ENCODE measurements around the gene NXN.
"Not testable (repeated sequence)": the region's sequence is repeated elsewhere in the genome, so short reads cannot be mapped to it uniquely, and the experiment has no call there.

The NXN gene

DNA sequence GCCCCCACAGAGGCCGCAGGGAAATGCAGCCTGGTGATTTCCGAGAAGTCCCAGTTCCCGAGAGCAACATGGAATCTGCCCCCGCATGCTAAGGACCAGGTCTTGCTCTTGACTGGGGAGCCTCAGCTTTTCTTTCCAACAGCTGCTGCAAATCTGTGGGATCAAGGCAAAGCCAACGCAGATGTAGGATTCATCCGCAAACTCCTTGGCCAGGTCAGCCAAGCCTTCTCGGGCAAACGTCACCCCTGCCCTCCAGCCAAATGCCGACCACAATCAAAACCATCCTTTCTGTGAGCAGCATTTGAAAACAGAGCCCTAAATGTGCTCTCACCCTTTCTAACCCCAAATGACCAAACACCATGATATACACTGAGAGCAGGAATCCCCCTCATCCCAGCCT lies 143.4 kb downstream of the NXN start:
- no peak for DNase-seq (ENCODE audit: low read depth in 2 of 3, low spot score in 1 of 3)

GRCh38 chr17:835721-836120 lies 143.9 kb downstream of the NXN start:
- DNase-seq (ENCODE audit: low read depth in 2 of 3, low spot score in 1 of 3) = not testable (repeated sequence)

DNA sequence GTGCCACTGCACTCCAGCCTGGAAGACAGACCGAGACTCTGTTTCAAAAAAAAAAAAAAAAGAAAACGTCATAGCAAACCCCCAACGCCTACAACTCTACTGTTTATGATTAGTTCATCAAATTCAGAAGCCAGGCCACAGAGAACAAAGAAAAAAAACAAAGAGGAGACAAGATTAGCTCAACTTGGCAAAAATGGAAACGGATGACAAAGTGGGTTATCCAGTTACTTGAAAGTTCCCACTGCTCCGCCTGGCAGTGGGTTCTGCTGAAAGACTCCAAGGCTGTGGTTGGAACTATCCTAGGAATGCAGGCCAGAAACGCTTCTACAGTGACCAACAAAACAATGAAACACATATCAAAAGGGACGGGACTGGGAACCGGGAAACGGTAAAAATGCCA lies 144.3 kb downstream of the NXN start:
- DNase-seq (ENCODE audit: low read depth in 2 of 3, low spot score in 1 of 3) = no peak

DNA sequence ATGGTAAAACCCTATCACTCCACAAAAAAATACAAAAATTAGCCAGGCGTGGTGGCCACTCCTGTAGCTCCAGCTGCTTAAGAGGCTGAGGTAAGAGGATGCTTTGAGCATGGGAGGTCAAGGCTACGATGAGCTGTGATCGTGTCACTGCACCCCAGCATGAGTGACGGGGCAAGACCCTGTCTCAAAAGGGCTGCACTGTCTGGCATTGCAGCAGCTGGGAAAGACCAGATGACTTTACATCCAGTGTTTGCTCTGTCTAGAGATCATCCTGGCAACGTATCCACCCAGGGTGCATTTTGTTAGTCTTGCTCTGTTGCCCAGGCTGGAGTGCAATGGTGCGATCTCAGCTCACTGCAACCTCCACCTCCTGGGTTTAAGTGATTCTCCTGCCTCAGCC lies 145.4 kb downstream of the NXN start:
- DNase-seq (ENCODE audit: low read depth in 2 of 3, low spot score in 1 of 3) = no peak

- DNase-seq (ENCODE audit: low read depth in 2 of 3, low spot score in 1 of 3) = no peak
These were observed 148.6 kb downstream of the NXN start for GRCh38 chr17:830950-831349.

GRCh38 chr17:830381-830780 lies 149.2 kb downstream of the NXN start:
- no peak for DNase-seq (ENCODE audit: low read depth in 2 of 3, low spot score in 1 of 3)

- not testable (repeated sequence) for DNase-seq (ENCODE audit: low read depth in 2 of 3, low spot score in 1 of 3)
These were observed 150.0 kb downstream of the NXN start for GRCh38 chr17:829614-830013.

DNA sequence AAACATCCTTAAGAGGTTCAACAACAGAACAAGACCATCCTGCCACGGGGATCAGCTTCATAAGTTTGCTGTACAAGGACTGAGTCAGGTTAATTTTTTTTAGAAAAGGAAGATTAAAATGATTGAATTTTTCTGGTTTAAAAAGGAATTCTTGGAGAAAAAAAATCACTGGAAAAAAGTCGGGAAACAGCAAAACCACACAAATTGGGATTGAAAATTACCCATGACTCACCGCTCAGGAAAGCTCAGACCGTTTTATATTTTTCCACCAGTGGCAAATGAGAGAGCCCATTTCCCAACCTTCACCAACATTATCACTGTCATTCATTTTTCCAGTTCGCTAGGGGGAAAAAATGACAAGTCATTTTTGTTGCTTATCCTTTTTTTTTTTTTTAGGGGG lies 150.8 kb downstream of the NXN start:
- DNase-seq (ENCODE audit: low read depth in 2 of 3, low spot score in 1 of 3) = no peak

DNA sequence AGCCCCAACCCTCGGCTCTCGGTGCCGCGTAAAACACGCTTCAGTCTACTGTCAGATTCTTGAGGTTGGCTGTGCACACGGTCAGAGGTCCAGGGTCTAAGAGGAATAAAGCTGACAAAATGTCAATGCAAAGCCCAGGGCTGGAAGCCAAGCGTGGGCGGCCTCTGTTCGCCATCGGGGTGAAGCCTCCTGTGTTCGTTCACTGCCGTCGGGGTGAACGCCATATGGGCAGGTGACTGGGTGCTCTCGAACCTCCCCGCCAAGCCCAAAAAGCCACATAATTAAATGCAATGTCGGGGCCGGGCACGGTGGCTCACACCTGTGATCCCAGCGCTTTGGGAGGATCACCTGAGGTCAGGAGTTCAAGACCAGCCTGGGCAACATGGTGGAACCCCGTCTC lies 152.8 kb downstream of the NXN start:
- no peak for DNase-seq (ENCODE audit: low read depth in 2 of 3, low spot score in 1 of 3)

- DNase-seq (ENCODE audit: low read depth in 2 of 3, low spot score in 1 of 3) = no peak
These were observed 154.4 kb downstream of the NXN start for GRCh38 chr17:825216-825615.

DNA sequence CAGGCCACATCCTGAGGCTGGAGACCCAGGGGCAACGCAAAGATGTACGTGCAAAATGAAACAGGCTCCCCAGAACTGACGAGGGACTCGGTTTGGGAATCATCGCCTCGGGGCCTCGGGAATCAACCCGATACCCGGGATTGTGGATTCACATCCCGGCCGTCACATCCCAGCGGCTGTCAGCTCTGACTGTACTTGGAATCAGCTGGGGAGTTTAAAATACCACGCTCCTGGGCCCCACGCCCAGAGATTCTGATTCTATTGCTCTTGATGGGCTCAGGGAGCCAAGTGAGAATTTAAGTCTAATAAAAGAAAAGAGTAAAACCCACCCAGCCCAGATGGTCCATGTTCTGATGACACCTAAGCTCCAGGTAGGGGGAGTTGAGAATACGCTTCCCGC lies 155.2 kb downstream of the NXN start:
- DNase-seq (ENCODE audit: low read depth in 2 of 3, low spot score in 1 of 3) = no peak

DNA sequence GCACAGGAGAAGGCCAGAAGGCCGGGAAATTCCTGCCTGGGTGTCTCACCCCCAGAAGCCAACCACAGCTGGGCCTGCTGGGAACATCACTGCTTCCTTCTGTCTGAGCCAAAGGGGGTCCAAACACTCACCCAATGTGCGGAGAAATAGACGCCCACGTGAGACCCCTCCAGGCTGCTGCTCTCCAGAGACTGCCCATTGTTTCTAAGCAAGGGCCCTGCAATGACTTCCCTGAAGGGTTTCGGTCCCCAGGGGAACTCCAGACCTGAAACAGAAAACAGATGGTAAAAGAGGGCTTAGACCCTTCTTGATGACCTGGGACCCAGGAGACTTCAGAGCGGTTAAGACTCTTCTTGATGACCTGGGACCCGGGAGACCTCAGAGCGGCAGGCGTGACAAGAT lies 156.1 kb downstream of the NXN start:
- DNase-seq (ENCODE audit: low read depth in 2 of 3, low spot score in 1 of 3) = no peak

DNA sequence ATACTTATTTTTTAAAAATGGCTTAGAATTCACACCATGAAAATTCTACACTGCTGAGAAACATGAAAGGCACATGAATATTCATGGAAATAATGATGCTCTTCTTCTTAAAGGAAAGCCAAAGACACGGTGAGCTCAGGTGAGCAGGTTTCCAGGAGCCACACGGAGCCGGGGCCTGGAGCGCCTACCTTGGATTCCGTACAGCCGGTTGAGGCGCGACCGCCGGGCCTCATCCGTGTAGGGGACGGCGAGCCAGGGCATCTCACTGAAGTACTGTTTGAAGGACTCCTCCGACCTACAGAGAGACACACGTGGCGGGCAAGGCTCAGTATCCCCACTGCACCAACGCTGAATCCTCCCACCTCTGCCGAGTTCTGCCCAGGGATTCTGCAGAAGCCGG lies 160.3 kb downstream of the NXN start:
- no peak for DNase-seq (ENCODE audit: low read depth in 2 of 3, low spot score in 1 of 3)

GRCh38 chr17:814371-814770 lies 165.2 kb downstream of the NXN start:
- DNase-seq (ENCODE audit: low read depth in 2 of 3, low spot score in 1 of 3) = no peak

- no peak for DNase-seq (ENCODE audit: low read depth in 2 of 3, low spot score in 1 of 3)
These were observed 166.9 kb downstream of the NXN start for GRCh38 chr17:812638-813204.

GRCh38 chr17:811051-811784 lies 168.4 kb downstream of the NXN start:
- no peak for DNase-seq (ENCODE audit: low read depth in 2 of 3, low spot score in 1 of 3)

DNA sequence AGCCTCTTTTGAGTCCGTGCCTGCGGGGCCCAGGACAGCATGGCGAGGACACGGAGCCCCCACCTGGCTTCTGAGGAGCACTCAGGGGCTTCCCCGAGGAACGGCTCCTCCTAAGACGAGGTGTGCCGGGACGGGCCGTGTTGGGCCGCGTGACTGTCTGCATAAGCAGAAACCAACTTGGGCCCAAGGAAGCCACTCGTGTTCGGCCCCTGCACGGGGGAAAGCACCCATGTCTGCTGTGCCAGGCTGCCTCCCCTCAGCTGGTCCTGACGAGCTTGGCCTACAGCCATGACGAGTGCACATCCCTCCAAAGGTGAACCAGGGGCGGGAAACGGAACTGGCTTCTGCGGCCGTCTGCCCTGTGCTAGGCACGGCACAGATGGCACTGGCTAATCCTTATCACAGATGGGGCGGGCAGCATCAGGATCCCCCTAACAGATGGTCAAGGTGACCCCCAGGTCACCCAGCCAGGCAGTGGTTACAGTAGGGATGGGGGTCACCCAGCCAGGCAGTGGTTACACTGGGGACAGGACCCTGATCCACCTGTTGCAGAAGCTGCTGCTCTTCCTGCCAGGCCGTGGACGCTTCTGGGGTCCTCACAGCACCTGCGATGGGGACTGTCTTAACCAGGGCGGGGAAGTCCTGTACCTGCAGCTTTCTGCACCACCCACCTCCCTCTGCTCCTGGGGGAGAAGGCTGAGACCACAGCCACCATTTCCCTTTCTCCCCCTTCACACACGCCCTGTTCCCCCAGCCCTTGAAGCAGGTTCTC lies 171.9 kb downstream of the NXN start:
- DNase-seq (ENCODE audit: low read depth in 2 of 3, low spot score in 1 of 3) = no peak

- DNase-seq (ENCODE audit: low read depth in 2 of 3, low spot score in 1 of 3) = no peak
These were observed 172.6 kb downstream of the NXN start for GRCh38 chr17:806781-807522.

- no peak for DNase-seq (ENCODE audit: low read depth in 2 of 3, low spot score in 1 of 3)
These were observed 173.2 kb downstream of the NXN start for GRCh38 chr17:806346-806745.

DNA sequence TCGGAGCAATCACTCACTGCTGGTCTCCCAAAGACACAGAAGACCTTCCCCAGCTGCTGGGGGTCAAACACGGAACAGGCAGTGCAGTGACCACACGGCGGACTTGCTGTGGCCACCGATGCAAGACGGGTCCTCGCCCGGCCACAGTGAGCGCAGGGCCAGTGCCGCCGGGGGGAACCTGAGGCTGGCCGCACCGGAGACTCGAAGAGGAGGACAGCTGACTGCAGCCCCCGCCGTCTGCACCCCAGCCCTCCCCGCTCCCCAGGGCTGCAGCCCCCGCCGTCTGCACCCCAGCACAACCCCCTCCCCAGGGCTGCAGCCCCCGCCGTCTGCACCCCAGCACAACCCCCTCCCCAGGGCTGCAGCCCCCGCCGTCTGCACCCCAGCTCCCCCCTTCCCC lies 173.7 kb downstream of the NXN start:
- DNase-seq (ENCODE audit: low read depth in 2 of 3, low spot score in 1 of 3) = not testable (repeated sequence)

DNA sequence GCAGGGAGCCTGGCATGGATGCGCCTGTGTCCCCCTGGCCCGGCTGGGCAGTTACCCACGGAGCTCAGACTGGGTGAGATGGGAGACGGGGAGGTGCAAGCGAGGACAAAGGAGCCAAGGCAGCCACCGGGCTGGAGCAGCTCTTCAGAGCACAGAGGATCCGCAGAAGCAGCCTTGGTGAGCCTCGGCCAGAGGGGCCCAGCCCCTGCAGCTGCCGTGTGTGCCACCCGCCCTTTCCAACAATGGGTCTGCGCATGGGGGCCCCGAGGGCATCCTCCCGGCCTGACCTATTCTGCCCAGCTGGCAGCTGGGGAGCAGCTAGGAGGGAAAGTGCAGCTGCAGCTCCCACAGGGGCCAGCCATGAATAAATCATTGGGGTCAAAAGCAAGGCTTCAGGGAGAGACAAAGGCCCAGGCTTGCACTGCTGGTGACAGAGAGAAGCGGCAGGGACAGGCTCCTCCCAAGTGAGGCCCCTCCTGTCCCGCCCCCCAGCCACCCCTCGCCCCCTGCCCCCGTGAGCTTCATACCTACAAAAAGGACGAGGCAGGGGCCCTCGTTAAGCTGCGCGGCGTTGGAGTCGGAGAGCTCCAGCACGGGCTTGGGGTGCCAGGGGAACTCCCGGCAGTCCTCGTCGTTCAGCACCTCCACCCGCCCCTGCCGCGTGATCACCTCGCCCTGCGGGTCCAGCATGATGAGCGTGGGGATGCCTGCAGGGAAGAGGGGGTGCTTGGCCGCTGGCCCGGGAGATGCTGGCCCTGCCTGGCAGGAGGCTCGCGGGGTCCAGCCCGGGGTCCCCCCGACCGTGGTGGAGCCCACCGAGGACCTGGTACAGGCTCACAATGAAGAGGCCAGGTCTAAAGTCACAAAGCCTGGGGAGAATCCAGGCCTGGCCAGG lies 174.8 kb downstream of the NXN start:
- no peak for DNase-seq (ENCODE audit: low read depth in 2 of 3, low spot score in 1 of 3)

Data from stimulated activated CD4-positive, alpha-beta T cell treated with anti-CD3 and anti-CD28 coated beads, Interleukin-12 subunit alpha, Interleukin-12 subunit beta, amount 100 ng/mL, for 48 hours (primary cell).